Measurements from ENCODE around the gene CTNND2.

The CTNND2 gene

DNA sequence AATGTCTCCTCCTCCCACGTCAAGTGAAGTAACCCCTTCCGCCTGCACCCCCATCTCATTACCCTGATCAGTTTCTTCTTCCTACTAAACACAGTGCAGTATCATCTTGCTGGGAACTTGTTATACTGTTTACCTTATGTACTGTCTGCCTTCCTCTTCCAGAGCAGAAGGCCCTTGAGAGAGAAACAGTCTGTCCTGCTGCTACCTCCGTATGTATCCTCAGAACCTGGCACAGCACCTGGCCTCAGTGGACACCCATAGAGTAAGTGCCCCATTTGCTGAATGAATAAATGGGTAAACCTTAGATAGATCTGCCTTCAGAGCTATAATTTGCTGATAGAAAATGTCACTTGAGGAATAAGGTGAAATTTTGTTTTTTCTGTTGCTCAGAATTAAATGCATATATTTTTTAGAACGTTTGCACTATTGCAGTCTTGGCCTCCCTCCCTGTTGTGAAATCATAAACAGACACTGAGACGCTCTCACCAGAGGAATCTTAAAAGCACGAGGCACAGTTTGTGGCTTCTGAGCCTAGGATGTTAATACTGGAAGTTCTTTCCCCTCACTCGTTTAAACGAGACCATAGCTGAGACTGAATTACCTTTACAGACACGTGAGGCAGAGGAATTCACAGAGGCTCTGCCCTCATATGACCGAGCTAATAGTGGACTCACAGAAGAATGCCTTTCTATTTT is 920.1 kb downstream of the CTNND2 start:
- DNase-seq (ENCODE audit: low read depth), result no peak

DNA sequence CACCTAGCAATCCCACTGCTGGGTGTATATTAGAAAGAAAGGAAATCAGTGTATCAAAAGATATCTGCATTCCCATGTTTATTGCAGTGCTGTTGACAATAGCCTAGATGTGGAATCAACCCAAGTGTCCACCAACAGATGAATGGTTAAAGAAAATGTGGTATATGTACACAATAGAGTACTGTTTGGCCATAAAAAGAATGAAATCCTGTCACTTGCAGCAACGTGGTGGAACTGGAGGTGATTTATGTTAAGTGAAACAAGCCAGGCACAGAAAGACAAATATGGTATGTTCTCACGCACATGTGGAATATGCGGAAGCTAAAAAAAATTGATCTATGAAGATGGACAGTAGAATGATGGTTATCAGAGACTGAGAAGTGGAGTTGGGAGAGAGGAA is 921.6 kb downstream of the CTNND2 start:
- DNase-seq (ENCODE audit: low read depth), result no peak

DNA sequence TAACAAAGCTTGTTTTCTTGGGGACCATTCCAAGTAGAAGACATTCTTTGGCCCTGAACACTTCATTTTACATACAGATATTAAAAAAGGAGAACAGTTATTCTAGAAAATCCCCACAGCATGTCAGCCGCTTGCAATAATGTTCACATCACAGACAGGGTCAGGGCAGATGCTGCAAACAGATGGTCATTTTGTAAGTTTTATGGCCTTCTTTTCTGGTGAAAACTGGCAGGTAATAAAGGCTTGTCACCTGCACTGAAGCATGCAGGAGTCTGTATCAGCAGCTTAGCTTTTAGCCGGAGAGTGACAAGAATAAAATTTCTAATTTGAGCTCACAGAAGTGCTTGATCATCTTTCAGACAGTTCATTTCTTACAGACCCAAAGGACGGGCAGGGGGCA is 922.3 kb downstream of the CTNND2 start:
- DNase-seq (ENCODE audit: low read depth), result no peak

DNA sequence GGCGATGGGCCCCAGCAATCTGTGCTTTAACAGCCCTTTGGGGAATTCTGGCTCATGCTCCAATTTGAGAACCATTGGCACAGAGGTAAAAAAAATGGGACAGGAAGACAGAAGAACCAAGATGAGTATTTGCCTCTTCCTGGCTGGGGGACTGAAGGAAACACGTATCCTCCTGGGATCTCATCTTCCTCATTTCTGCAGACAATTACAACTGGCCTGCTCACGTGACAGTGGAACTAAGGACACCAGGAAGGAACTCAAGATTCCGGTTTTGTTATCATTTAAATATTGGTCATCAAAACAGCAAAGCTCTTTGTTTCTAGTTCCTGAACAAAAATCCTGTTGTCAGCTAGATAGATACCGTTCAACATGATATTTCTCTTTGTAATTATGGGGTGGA is 927.2 kb downstream of the CTNND2 start:
- DNase-seq (ENCODE audit: low read depth), result no peak

DNA sequence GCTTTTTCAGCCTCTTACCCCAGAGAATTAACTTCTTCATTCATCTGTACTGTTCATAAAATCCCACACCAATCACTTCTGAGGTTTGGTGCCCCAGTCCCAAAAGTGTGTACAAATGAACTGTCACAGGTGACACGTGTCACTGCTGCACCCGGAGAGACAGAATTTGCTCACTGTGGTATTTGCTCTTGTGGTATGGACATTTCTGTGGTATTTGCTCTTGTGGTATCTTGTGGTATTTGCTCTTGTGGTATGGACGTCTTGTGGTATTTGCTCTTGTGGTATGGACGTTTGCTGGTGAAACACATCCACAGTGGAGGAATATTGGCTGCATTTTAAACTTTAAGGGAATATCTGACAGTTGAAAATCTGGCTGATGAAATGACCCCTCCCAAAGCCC is 928.3 kb downstream of the CTNND2 start:
- DNase-seq (ENCODE audit: low read depth), result no peak

DNA sequence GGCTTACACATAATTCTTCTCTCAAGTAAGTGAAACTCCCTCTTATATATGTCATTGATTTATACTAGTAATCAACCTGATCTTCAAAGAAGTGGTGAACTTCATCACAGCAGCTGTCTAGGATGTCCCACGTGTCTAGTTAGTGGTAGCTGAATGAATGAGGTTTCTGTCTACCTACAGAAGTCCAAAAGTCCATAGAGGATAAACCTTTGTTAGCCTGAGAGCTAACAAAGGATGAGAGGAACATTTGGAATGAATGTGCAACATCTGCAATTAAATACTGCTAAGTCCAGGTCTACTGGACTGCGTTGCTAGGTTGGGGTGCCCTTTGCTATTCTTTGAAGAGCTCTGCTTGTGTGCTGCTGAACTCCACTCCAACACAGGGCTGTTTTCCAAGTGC is 929.4 kb downstream of the CTNND2 start:
- no peak for DNase-seq (ENCODE audit: low read depth)

DNA sequence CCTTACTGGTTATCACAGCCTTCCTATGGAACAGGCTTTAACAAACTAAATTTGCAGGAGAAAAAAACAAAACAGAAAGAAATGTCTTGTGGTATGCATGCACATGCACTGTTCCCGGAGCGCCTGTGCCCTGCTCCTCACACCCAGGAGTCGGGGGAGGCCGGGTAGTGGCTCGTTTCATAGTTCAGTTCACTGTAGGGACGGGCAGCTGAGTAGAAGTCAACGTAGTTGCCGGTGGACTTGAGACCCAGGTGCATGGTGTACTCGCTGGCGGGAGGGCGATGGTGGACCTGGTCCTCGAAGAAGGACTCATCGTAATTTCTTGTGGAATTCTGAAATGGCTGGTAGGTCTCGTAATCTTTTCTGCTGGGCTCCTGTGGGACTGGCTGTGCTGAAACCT is 930.9 kb downstream of the CTNND2 start:
- no peak for DNase-seq (ENCODE audit: low read depth)

DNA sequence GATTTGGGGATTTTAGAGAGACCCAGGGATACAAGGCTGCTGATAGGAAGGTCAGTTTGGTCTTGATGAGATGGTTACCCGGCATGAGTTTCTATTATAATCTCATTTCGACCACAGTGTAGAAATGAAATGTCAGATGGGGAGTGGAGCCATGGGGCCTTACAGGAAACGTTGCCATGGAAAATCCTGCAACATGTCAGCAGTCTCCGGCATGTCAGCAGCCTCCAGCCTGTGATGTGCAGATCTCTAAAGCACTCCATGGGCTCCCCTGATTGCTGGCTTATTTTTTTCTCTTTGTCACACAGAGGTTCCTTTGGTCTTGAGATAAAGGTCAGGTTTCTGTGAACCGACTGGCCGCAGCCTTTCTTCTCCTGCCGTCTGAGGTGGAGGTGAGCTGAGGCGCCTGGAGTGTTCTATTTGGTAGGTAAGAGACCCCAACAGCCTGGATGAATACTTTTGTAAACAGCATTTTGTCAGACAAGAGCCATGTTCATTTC is 934.5 kb downstream of the CTNND2 start:
- DNase-seq (ENCODE audit: low read depth), result no peak

DNA sequence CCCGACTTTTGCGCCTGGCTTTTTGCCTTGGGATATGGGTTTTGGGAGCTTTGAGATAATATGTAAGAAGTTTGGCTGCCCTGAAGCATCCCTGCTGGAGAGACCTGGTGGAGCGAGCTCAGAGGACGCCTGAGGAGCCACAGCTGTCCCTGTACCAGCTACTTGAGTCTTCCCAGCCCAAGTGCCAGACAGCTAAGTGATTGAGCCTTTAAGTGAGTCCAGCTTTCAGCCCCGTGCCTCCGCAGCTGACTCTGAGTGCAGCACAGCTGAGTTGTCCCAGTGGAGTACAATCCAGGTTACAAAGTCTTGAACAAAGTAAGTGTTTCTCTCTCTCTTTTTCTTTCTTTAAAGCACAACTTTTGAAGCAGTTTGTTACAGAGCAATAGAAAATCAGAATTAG is 939.4 kb downstream of the CTNND2 start:
- DNase-seq (ENCODE audit: low read depth), result no peak

DNA sequence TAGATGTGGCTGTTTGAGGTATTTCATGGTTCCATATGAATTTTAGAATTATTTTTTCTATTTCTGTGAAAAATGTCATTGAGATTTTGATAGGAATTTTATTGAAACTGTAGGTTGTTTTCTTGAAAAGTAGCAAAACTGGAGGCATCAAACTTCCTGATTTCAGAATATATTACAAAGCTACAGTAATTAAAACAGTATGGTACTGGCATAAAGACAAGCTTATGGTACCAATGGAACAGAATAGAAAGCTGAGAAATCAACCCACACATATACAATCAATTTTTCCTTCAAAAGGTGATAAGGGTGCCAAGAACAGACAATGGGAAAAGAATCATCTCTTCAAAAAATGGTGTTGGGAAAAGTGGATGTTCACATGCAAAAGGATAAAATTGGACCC is 945.5 kb downstream of the CTNND2 start:
- no peak for DNase-seq (ENCODE audit: low read depth)

DNA sequence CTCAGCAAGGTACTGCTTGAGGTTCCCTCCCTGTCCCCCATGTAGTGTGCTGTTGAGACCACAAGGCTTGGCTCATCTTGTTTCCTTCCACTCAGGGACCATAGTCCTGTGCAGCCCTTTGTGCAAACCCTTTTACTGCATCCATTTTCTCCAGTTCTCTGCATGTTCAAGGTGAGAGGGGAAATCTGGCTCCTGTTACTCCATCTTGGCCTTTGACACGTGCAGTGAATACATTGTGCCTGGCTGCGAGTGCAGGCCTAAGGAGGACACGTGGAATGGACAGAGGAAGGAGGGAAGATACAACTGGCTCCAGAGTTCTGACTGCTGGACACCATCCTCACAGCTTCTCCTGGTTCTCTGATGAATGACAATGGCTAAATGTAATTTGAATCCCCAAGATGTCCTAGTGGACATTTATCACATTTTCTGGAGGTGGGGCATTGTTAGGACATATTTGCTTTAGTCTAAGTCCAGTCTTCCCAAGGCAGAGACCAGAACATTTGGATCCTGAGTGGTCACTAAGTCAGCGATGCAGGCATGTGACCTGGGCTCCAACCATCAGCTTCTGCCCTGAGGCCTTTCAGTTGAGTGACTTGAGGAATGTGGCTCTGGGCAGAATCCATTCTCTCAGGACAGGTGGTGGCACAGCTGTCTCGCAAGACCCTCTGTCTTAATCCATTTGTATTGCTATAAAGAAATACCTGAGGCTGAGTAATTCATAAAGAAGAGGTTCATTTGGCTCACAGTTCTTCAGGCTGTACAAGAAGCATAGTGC is 954.2 kb downstream of the CTNND2 start:
- no peak for DNase-seq (ENCODE audit: low read depth)

DNA sequence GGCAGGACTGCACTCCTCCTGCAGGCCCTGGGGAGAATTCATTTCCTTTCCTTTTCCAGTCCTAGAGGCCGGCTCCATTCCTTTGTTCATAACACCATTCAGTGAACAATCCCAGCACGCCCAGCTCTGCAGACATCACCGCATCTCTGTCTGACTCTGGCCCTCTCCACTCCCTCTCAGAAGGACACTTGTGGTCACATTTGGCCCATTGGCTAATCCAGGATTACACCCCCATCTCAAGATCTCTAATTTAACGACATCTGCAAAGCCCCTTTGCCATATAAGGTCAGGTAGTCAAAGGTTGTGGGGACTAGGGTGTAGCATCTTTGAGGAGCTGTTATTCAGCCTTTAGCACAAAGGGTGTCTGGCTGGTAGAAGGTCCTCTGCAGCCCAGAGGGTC is 958.2 kb downstream of the CTNND2 start:
- no peak for DNase-seq (ENCODE audit: low read depth)

DNA sequence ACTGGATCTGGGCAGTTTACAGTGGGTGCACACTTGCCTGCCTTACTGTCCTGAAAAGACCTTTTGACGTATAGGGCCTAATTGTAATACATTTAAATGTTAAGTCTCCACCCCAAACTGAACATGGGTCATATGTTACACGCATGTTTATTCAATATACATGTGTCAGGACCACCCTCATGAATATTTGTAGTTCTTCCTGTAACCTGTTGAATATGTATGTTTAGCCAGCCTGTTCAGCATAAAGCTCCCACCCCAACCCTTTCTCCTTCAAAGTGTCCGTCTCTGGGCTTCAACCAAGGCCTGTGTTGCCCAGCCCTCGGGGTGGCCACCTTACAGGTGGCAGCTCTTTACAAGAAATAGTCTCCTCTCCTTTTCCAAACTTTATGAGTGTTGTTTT is 962.3 kb downstream of the CTNND2 start:
- DNase-seq (ENCODE audit: low read depth), result no peak

DNA sequence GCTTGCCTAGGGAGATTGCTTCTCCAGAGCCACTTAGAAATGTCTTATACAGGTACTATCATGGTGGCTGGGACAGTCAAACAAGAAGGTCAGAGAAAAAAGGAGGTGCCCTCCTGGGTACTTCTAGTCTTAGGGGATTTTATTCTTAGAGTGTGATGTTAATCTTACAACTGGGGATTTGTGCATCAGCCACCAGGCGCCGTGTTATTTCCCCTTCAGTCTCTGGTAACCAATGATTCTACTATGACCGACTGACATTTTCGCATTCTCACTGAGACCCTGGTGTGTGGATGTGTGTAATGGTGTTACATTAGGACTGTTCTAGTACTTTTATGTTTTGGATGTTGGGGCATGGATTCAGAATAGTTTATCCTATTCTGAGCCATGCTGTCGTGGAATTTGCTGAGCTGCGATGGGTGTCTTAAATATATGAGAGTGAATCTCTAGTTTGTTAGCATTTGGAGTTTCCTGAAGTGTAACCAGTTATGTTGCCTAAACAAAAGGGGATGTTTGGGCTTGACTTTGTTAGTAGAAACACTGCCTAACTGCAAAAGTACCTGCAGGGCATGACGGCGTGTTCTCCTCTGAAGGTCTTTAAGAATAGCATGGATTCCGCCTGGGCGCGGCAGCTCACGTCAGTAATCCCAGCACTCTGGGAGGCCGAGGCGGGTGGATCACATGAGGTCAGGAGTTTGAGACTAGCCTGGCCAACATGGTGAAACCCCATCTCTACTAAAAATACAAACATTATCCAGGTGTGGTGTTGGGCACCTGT is 968.0 kb downstream of the CTNND2 start:
- no peak for DNase-seq (ENCODE audit: low read depth)

DNA sequence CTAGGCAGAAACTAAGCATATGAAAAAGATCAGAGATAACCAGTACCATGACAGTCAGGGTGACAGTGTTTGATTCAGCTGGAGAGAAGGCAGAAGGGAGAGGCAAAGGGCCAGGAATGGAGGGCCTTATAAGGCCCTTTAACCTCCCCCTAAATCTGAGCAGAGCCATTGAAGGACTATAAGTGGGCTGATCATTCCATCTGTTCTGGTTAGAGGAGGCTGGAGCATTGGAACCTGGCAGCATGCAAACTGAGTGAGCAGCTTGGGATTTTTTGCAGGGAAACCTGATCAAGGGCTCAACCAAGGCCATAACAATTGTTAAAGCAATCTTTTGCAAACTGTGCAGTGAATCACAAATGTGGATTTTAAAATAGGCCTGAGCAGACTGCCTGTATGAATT is 968.7 kb downstream of the CTNND2 start:
- DNase-seq (ENCODE audit: low read depth), result no peak

DNA sequence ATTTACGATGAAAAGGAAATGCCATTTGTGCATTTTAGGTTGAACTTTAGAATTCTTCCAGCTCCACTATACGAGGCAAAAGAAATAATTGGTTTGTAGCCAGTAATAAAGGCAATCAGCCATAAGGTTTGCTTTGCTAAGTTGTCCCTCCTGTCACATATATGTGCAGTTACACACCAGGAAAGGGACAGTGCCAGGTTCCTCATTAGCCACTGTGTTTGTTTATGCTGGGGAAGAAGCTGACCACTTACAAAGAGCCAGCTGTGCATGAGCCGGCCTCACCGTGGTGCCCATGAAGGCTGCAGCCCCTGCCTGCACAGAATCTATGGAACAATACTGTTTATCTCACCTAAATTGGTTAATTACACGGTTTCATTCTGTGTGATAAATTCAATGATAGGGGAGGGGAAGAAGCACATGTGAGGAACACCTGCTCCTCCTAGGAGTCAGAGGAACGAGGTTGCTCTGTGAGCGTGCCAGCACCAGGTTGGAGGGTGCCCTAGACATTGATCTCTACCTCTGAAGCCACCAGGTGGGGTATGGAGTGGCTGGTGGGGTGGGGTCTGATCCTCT is 969.4 kb downstream of the CTNND2 start:
- DNase-seq (ENCODE audit: low read depth), result no peak

DNA sequence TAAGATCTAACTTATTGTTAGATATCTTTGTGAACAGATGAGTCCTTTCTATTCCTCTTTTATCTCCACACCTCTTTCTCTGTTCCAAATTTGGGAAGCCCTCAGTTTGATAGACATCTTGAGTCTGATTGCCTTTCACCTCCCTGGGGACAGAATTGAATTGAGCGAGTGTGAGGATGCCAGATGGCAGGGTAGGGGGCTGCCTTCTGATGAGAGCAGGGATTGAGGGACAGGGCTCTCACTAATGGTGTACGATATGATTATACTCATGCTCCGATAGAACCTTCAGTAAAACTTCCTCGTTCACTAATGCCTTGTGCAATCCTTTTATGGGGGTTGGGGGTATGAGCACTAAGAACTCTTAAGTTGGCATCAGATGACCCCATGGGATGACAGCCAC is 971.1 kb downstream of the CTNND2 start:
- no peak for DNase-seq (ENCODE audit: low read depth)

DNA sequence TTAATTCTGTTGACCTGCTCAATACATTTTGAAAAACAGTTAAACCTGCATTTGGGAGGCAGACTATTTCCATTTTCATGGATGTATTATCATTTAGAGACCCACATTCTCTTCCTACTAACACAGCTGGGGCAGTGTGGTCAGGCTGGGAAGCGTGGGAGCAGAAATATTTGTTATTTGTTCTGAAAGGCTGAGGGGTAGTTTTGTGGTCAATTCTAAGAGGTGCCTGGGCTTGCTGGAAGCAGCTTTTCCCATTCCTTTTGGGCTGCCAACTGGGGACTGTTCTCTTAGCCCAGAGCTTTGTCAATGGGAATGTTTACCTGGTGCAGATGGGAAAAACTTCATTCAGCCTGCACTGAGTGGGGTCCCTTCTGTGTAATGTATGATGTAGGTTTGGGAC is 971.8 kb downstream of the CTNND2 start:
- DNase-seq (ENCODE audit: low read depth), result no peak

DNA sequence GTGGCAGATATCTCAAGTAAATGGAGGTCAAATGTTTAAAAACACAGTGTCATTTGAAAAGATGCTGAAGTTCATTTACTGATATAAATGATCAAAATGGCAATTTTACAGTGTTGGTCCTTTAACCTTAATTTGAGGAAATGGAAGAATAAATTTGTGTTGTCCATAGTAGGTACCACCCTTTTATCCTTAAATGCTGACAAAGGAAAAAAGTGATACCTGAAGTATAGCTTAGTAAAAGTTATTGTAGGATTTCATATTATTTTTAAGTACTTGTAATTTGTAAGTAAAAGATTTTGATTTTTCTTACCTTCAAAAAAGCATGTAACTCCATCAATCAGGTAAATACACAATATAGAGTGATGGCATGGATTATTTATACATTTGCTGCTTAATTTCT is 976.6 kb downstream of the CTNND2 start:
- no peak for DNase-seq (ENCODE audit: low read depth)

DNA sequence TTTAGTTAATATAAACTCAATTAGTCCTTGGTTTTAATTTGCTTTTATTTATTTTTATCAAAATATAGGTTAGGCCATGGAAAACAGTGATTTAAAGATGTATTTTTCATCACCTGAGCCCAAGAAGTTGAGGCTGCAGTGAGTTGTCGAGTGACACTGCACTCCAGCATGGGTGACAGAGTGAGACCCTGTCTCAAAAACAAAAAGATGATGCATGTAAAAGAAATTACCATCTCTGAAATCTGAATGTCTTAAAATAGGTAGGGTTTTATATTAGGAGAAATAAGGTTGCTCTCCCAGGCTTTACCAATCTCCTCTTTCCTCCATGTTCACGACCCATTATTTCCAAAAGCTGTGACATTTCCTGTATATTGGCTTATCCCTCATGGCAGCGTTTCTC is 980.9 kb downstream of the CTNND2 start:
- DNase-seq (ENCODE audit: low read depth), result no peak
